SU-DHL-6 (cell line): ENCODE data around the gene KRT23.
"Not testable (repeated sequence)": the region's sequence is repeated elsewhere in the genome, so short reads cannot be mapped to it uniquely, and the experiment has no call there.

ENCODE experiments used
- H2AFZ ChIP-seq: fragments of 200-600 bp; sonication (generic); 2 replicates; pipeline ENCODE4 v1.6.1; 2014; ENCODE audit warnings: low read depth, mild to moderate bottlenecking, moderate library complexity, mixed read lengths, antibody characterized with exemption, low read length; ENCODE audit not compliant: severe bottlenecking
- H3F3A ChIP-seq: fragments of 200-600 bp; shearing (Covaris generic); 2 replicates; pipeline ENCODE4 v1.6.0; 2016; ENCODE audit warnings: antibody characterized with exemption, mild to moderate bottlenecking; ENCODE audit not compliant: insufficient read depth
- H3K27ac ChIP-seq: fragments of 200-600 bp; sonication (generic); 2 replicates; pipeline ENCODE4 v1.5.1; 2016; ENCODE audit warnings: low read depth, mild to moderate bottlenecking, low read length, moderate library complexity, mixed read lengths
- H3K27me3 ChIP-seq: fragments of 200-600 bp; sonication (generic), shearing (Covaris generic); 2 replicates; pipeline ENCODE4 v1.6.0; 2014; ENCODE audit warnings: mild to moderate bottlenecking, low read length
- H3K36me3 ChIP-seq: fragments of 200-600 bp; sonication (generic); 2 replicates; pipeline ENCODE4 v1.6.1; 2014; ENCODE audit warnings: mild to moderate bottlenecking, low read length, mixed read lengths
- H3K4me2 ChIP-seq: fragments of 300-600, 200-600 bp; shearing (Covaris generic), sonication (generic); 2 replicates; pipeline ENCODE4 v1.6.0; 2014; ENCODE audit warnings: low read length, low read depth, mild to moderate bottlenecking; ENCODE audit not compliant: poor library complexity, severe bottlenecking
- H3K4me3 ChIP-seq: fragments of 200-600 bp; sonication (generic); 2 replicates; pipeline ENCODE4 v1.5.1; 2014; ENCODE audit warnings: antibody characterized with exemption, low read length, mild to moderate bottlenecking, mixed read lengths; ENCODE audit not compliant: insufficient read depth, poor library complexity, severe bottlenecking
- H3K79me2 ChIP-seq: fragments of 200-600 bp; sonication (generic); 2 replicates; pipeline ENCODE4 v1.6.1; 2014; ENCODE audit warnings: mild to moderate bottlenecking, low read length, moderate library complexity; ENCODE audit not compliant: insufficient read depth
- H3K9ac ChIP-seq: fragments of 200-600 bp; sonication (generic); 2 replicates; pipeline ENCODE4 v1.7.0; 2014; ENCODE audit warnings: mild to moderate bottlenecking, low read length
- H3K9me2 ChIP-seq: fragments of 200-600 bp; sonication (generic); replicated peaks from 2 replicates; pipeline ENCODE4 v1.6.1; 2014; ENCODE audit warnings: low read length; ENCODE audit not compliant: insufficient read depth
- H3K9me3 ChIP-seq: fragments of 200-600 bp; sonication (generic); 2 replicates; pipeline ENCODE4 v1.6.1; 2014; ENCODE audit warnings: low read length, mixed read lengths; ENCODE audit not compliant: insufficient read depth
- H4K20me1 ChIP-seq: fragments of 200-600 bp; sonication (generic); 2 replicates; pipeline ENCODE4 v1.6.1; 2014; ENCODE audit warnings: low read depth, mild to moderate bottlenecking, antibody characterized with exemption, low read length, moderate library complexity, mixed read lengths
- CTCF ChIP-seq: fragments of 200-600 bp; sonication (generic); IDR thresholded peaks from one replicate; pipeline ENCODE4 v1.5.1; 2017; ENCODE audit warnings: antibody characterized with exemption, mild to moderate bottlenecking, low read length, moderate library complexity; ENCODE audit not compliant: insufficient read depth, poor library complexity, severe bottlenecking
- EZH2phosphoT487 ChIP-seq: fragments of 200-600 bp; sonication (generic), shearing (Covaris generic); conservative IDR thresholded peaks from 2 replicates; pipeline ENCODE4 v1.6.1; 2018; ENCODE audit warnings: mild to moderate bottlenecking, antibody characterized with exemption, low read length, moderate library complexity, mixed read lengths

Gene KRT23

GRCh38 chr17:40922239-40922638 is 15.2 kb downstream of the KRT23 start:
- no peaks in the 10 kb centered on the region for H3K36me3 ChIP-seq
- H3K9me3 ChIP-seq = no peaks in the 10 kb centered on the region
- no peaks in the 10 kb centered on the region for H3K27me3 ChIP-seq
- H3K4me3 ChIP-seq = no peak overlapping the region
- H3K9ac ChIP-seq = no peak overlapping the region
- H4K20me1 ChIP-seq = no peaks in the 10 kb centered on the region
- H3K79me2 ChIP-seq = no peaks in the 10 kb centered on the region
- no peak overlapping the region for H3K27ac ChIP-seq
- H3K9me2 ChIP-seq = no peaks in the 10 kb centered on the region
- no peak for TF ChIP-seq CTCF
- TF ChIP-seq EZH2phosphoT487 = no peak
- no peak overlapping the region for H2AFZ ChIP-seq
- H3K4me2 ChIP-seq = no peak overlapping the region
- no peaks in the 10 kb centered on the region for H3F3A ChIP-seq

GRCh38 chr17:40921026-40921425 is 16.4 kb downstream of the KRT23 start:
- no peaks in the 10 kb centered on the region for H3K79me2 ChIP-seq
- H4K20me1 ChIP-seq = no peaks in the 10 kb centered on the region
- H3K9ac ChIP-seq = no peak overlapping the region
- H3K9me2 ChIP-seq = no peaks in the 10 kb centered on the region
- no peaks in the 10 kb centered on the region for H3K9me3 ChIP-seq
- H3K4me3 ChIP-seq = no peak overlapping the region
- H3K27me3 ChIP-seq = no peaks in the 10 kb centered on the region
- TF ChIP-seq EZH2phosphoT487 = no peak
- no peaks in the 10 kb centered on the region for H3K36me3 ChIP-seq
- H3K27ac ChIP-seq = no peak overlapping the region
- no peaks in the 10 kb centered on the region for H3F3A ChIP-seq
- H2AFZ ChIP-seq = no peak overlapping the region
- H3K4me2 ChIP-seq = no peak overlapping the region

- H2AFZ ChIP-seq, H3F3A ChIP-seq, H3K9me2 ChIP-seq, H3K36me3 ChIP-seq, H3K9me3 ChIP-seq, H3K4me2 ChIP-seq, H3K27ac ChIP-seq, H3K9ac ChIP-seq, H4K20me1 ChIP-seq, H3K27me3 ChIP-seq, H3K4me3 ChIP-seq, H3K79me2 ChIP-seq: not testable (repeated sequence)
These were observed 20.3 kb downstream of the KRT23 start for GRCh38 chr17:40917116-40917515.

- Histone ChIP-seq H3F3A (no peaks in the 10 kb centered on the region), H4K20me1 (no peaks in the 10 kb centered on the region), H2AFZ (no peak overlapping the region), H3K4me2 (no peak overlapping the region), H3K36me3 (no peaks in the 10 kb centered on the region), H3K9me3 (no peaks in the 10 kb centered on the region), H3K27ac (no peak overlapping the region), H3K9ac (no peak overlapping the region), H3K27me3 (no peaks in the 10 kb centered on the region), H3K9me2 (no peaks in the 10 kb centered on the region), H3K79me2 (no peaks in the 10 kb centered on the region), H3K4me3 (no peak overlapping the region)
- no peak for TF ChIP-seq CTCF
- TF ChIP-seq EZH2phosphoT487 = no peak
These were observed 21.1 kb downstream of the KRT23 start for GRCh38 chr17:40916366-40916765.
